Measurements from ENCODE around the gene TCAP.

TCAP gene

DNA sequence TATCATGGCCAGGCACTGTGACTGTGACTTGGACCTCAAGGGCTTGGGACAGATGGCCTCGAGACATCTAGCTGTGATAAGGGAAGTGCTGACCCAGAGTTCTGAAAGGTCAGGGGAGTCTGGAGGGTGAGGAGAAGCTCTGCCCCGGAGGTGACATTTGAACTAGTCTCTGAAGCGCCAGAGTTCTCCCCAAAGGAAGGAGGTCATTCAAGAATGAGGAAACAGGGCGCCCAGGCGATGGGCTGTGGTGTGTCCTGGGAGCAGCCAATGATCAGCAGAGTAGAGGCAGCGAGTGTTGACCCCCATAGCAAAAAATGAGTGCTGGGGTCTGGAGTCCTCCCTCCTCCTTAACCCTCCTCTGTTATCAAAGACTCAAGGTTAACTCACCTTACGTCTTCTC is 23.3 kb upstream of the TCAP start:
- no peak overlapping the region for H3K4me3 ChIP-seq (ENCODE audit: low read depth, low read length, poor library complexity, severe bottlenecking)
- no peaks in the 10 kb centered on the region; the same call in 1 of the 2 replicates for H3K79me2 ChIP-seq (ENCODE audit: insufficient read depth, low read length)
- H3K36me3 ChIP-seq (ENCODE audit: insufficient read depth, low read length) = no peaks in the 10 kb centered on the region

GRCh38 chr17:39642291-39643074 is 22.7 kb upstream of the TCAP start:
- Histone ChIP-seq H3K27me3 (ENCODE audit: insufficient read depth, low read length) (no peaks in the 10 kb centered on the region), H4K20me1 (ENCODE audit: insufficient read depth, low read length) (no peaks in the 10 kb centered on the region), H3K4me2 (ENCODE audit: low read length) (no peak overlapping the region), H3K4me1 (ENCODE audit: insufficient read depth, low read length, severe bottlenecking) (peaks cover 13% of the 10 kb centered on the region), H3K4me3 (ENCODE audit: low read depth, low read length, poor library complexity, severe bottlenecking) (no peak overlapping the region), H3K9me2 (ENCODE audit: low read depth, low read length) (no peaks in the 10 kb centered on the region), H3K79me2 (ENCODE audit: insufficient read depth, low read length) (no peaks in the 10 kb centered on the region; the same call in 1 of the 2 replicates), H3K9me3 (ENCODE audit: low read length) (no peaks in the 10 kb centered on the region), H3K27ac (ENCODE audit: low read depth, low read length, poor library complexity, severe bottlenecking) (no peak overlapping the region), H2AFZ (ENCODE audit: low read length) (no peak overlapping the region), H3K9ac (ENCODE audit: low read length) (no peak overlapping the region), H3K36me3 (ENCODE audit: insufficient read depth, low read length) (no peaks in the 10 kb centered on the region), H3F3A (ENCODE audit: insufficient read depth, low read length) (no peaks in the 10 kb centered on the region)
- TF ChIP-seq EZH2 (IDR thresholded peaks at IDR 0.05; ENCODE audit: borderline replicate concordance, low read length) (no peak), CTCF (IDR thresholded peaks at IDR 0.05; ENCODE audit: low read length) (no peak)

More for the DNA sequence above, 23.3 kb upstream of the TCAP start:
- Histone ChIP-seq H3F3A (ENCODE audit: insufficient read depth, low read length) (no peaks in the 10 kb centered on the region), H3K9me2 (ENCODE audit: low read depth, low read length) (no peaks in the 10 kb centered on the region), H4K20me1 (ENCODE audit: insufficient read depth, low read length) (no peaks in the 10 kb centered on the region), H3K4me1 (ENCODE audit: insufficient read depth, low read length, severe bottlenecking) (peaks cover 13% of the 10 kb centered on the region), H3K9me3 (ENCODE audit: low read length) (no peaks in the 10 kb centered on the region), H3K27ac (ENCODE audit: low read depth, low read length, poor library complexity, severe bottlenecking) (no peak overlapping the region), H3K9ac (ENCODE audit: low read length) (no peak overlapping the region), H2AFZ (ENCODE audit: low read length) (no peak overlapping the region), H3K27me3 (ENCODE audit: insufficient read depth, low read length) (no peaks in the 10 kb centered on the region), H3K4me2 (ENCODE audit: low read length) (no peak overlapping the region)
- TF ChIP-seq CTCF (IDR thresholded peaks at IDR 0.05; ENCODE audit: low read length) (no peak), EZH2 (IDR thresholded peaks at IDR 0.05; ENCODE audit: borderline replicate concordance, low read length) (no peak)

- Histone ChIP-seq H3K27ac (ENCODE audit: low read depth, low read length, poor library complexity, severe bottlenecking) (no peak overlapping the region), H3K4me1 (ENCODE audit: insufficient read depth, low read length, severe bottlenecking) (peaks cover 5% of the 10 kb centered on the region), H3K79me2 (ENCODE audit: insufficient read depth, low read length) (no peaks in the 10 kb centered on the region), H3K36me3 (ENCODE audit: insufficient read depth, low read length) (no peaks in the 10 kb centered on the region), H3K4me2 (ENCODE audit: low read length) (no peak overlapping the region), H4K20me1 (ENCODE audit: insufficient read depth, low read length) (no peaks in the 10 kb centered on the region), H3K27me3 (ENCODE audit: insufficient read depth, low read length) (no peaks in the 10 kb centered on the region), H3K9me3 (ENCODE audit: low read length) (no peaks in the 10 kb centered on the region), H3F3A (ENCODE audit: insufficient read depth, low read length) (no peaks in the 10 kb centered on the region), H3K9ac (ENCODE audit: low read length) (no peak overlapping the region), H3K4me3 (ENCODE audit: low read depth, low read length, poor library complexity, severe bottlenecking) (no peak overlapping the region), H2AFZ (ENCODE audit: low read length) (no peak overlapping the region), H3K9me2 (ENCODE audit: low read depth, low read length) (no peaks in the 10 kb centered on the region)
- TF ChIP-seq EZH2 (IDR thresholded peaks at IDR 0.05; ENCODE audit: borderline replicate concordance, low read length) = no peak
- no peak for TF ChIP-seq CTCF (IDR thresholded peaks at IDR 0.05; ENCODE audit: low read length)
Measured at GRCh38 chr17:39643271-39643670, 21.9 kb upstream of the TCAP start.

Data from OCI-LY1 (cell line).